GM12892 (cell line): ENCODE measurements around the gene NKAIN2.

Source experiments
- DNase-seq: peaks from one replicate; pipeline ENCODE4 v3.0.0; 2011; ENCODE audit not compliant: insufficient read length
- FAIRE-seq: peaks from 2 replicates; lab custom pipeline; 2011; peaks lifted over from hg19 to GRCh38; lab: Jason Lieb, UNC
- POLR2A ChIP-seq: IDR thresholded peaks from 2 replicates; pipeline ENCODE4 v1.6.1; 2011; ENCODE audit warnings: low read depth, low read length, control low read depth
- POLR2AphosphoS5 ChIP-seq: IDR thresholded peaks from 2 replicates; pipeline ENCODE4 v1.6.1; 2011; ENCODE audit warnings: low read depth, low read length, control low read depth
- TAF1 ChIP-seq: IDR thresholded peaks from 2 replicates; pipeline ENCODE4 v1.6.1; 2011; ENCODE audit warnings: low read depth, mild to moderate bottlenecking, control low read depth, low read length, borderline replicate concordance

The NKAIN2 gene

GRCh38 chr6:124517339-124517738 is 713.7 kb downstream of the NKAIN2 start:
- no peak for FAIRE-seq
- TF ChIP-seq POLR2A (no peak), TAF1 (no peak), POLR2AphosphoS5 (no peak)
- DNase-seq: no peak

- TF ChIP-seq POLR2A (no peak), POLR2AphosphoS5 (no peak), TAF1 (no peak)
- no peak for FAIRE-seq
- no peak for DNase-seq
These were observed 716.8 kb downstream of the NKAIN2 start for GRCh38 chr6:124520514-124520913.

GRCh38 chr6:124522335-124522734 is 718.7 kb downstream of the NKAIN2 start:
- TF ChIP-seq TAF1 (no peak), POLR2A (no peak), POLR2AphosphoS5 (no peak)
- FAIRE-seq (no peak), DNase-seq (no peak)

GRCh38 chr6:124524491-124525200 is 721.0 kb downstream of the NKAIN2 start:
- TF ChIP-seq POLR2A: no peak
- TF ChIP-seq POLR2AphosphoS5: no peak
- no peak for DNase-seq
- FAIRE-seq: no peak

- FAIRE-seq: no peak
- DNase-seq: no peak
- no peak for TF ChIP-seq POLR2A
- TF ChIP-seq POLR2AphosphoS5: no peak
- no peak for TF ChIP-seq TAF1
These were observed 727.3 kb downstream of the NKAIN2 start for GRCh38 chr6:124530926-124531325.

- no peak for FAIRE-seq
- no peak for DNase-seq
- TF ChIP-seq TAF1 (no peak), POLR2A (no peak), POLR2AphosphoS5 (no peak)
These were observed 731.6 kb downstream of the NKAIN2 start for GRCh38 chr6:124535299-124535698.

- DNase-seq: no peak
- FAIRE-seq: no peak
- no peak for TF ChIP-seq POLR2A
- no peak for TF ChIP-seq POLR2AphosphoS5
These were observed 732.1 kb downstream of the NKAIN2 start for GRCh38 chr6:124535746-124536145.

- no peak for DNase-seq
- FAIRE-seq: no peak
- TF ChIP-seq POLR2A (no peak), POLR2AphosphoS5 (no peak)
These were observed 732.6 kb downstream of the NKAIN2 start for GRCh38 chr6:124536157-124536841.

- TF ChIP-seq POLR2A (no peak), POLR2AphosphoS5 (no peak), TAF1 (no peak)
- DNase-seq (no peak), FAIRE-seq (no peak)
These were observed 733.2 kb downstream of the NKAIN2 start for GRCh38 chr6:124536842-124537191.

GRCh38 chr6:124539096-124539495 is 735.4 kb downstream of the NKAIN2 start:
- DNase-seq: no peak
- TF ChIP-seq POLR2AphosphoS5: no peak
- TF ChIP-seq TAF1: no peak
- TF ChIP-seq POLR2A: no peak
- FAIRE-seq: no peak

GRCh38 chr6:124541573-124541972 is 737.9 kb downstream of the NKAIN2 start:
- DNase-seq: no peak
- no peak for FAIRE-seq
- TF ChIP-seq POLR2A (no peak), POLR2AphosphoS5 (no peak)

- DNase-seq: no peak
- TF ChIP-seq POLR2A: no peak
- no peak for FAIRE-seq
These were observed 742.9 kb downstream of the NKAIN2 start for GRCh38 chr6:124546601-124547000.
